HG03159 (cell line): ENCODE data around the gene SPACA4.

ENCODE experiments used
- ATAC-seq: cut with Tn5 transposase; IDR thresholded peaks from one replicate; pipeline ENCODE4 v1.9.1; 2021; ENCODE audit warnings: mild to moderate bottlenecking, moderate library complexity; ENCODE audit not compliant: unreplicated experiment

The SPACA4 gene

GRCh38 chr19:48646722-48647216 lies 40.2 kb downstream of the SPACA4 start:
- no peak for ATAC-seq

- no peak for ATAC-seq
Observed at GRCh38 chr19:48648134-48648533, 41.6 kb downstream of the SPACA4 start.

GRCh38 chr19:48650974-48651682 lies 44.6 kb downstream of the SPACA4 start:
- ATAC-seq = no peak

GRCh38 chr19:48651683-48652048 lies 45.1 kb downstream of the SPACA4 start:
- no peak for ATAC-seq

- ATAC-seq = no peak
Observed at GRCh38 chr19:48654299-48655059, 47.9 kb downstream of the SPACA4 start.

- ATAC-seq = no peak
Observed at GRCh38 chr19:48656840-48657474, 50.4 kb downstream of the SPACA4 start.
